ENCODE data around the gene ATL1.

The ATL1 gene

GRCh38 chr14:50559990-50560930, at the start of gene ATL1:
Gene ATL1 (plus strand): TSS chr14:50560145. CDS start chr14:50560266, 121 bp downstream.
- peak; percentile 40 to 60 for DNase-seq

GRCh38 chr14:50510157-50510556, 49.8 kb upstream of the ATL1 start:
- DNase-seq = no peak

GRCh38 chr14:50512463-50512862, 47.5 kb upstream of the ATL1 start:
- DNase-seq = no peak

- no peak for DNase-seq
Observed at GRCh38 chr14:50516091-50516490, 43.9 kb upstream of the ATL1 start.

- DNase-seq = no peak
Observed at GRCh38 chr14:50520947-50521815, 38.8 kb upstream of the ATL1 start.

- no peak for DNase-seq
Observed at GRCh38 chr14:50521912-50522341, 38.0 kb upstream of the ATL1 start.

GRCh38 chr14:50523271-50524041, 36.5 kb upstream of the ATL1 start:
- DNase-seq = no peak

GRCh38 chr14:50524060-50524459, 35.9 kb upstream of the ATL1 start:
- DNase-seq = no peak

- no peak for DNase-seq
Observed at GRCh38 chr14:50524731-50525515, 35.0 kb upstream of the ATL1 start.

- DNase-seq = no peak
Observed at GRCh38 chr14:50528000-50528399, 31.9 kb upstream of the ATL1 start.

GRCh38 chr14:50529288-50530179, 30.4 kb upstream of the ATL1 start:
- DNase-seq = no peak

- DNase-seq = no peak
Observed at GRCh38 chr14:50530358-50530757, 29.6 kb upstream of the ATL1 start.

- no peak for DNase-seq
Observed at GRCh38 chr14:50530794-50531365, 29.1 kb upstream of the ATL1 start.

- peak; percentile 4 to 28 for DNase-seq
Observed at GRCh38 chr14:50531595-50532501, 28.1 kb upstream of the ATL1 start.

GRCh38 chr14:50532502-50533240, 27.3 kb upstream of the ATL1 start, which contains the start of gene MAP4K5:
Gene MAP4K5 (minus strand): TSS chr14:50532569. CDS start chr14:50532049, 520 bp downstream.
- peak; percentile 80 to 87 for DNase-seq

GRCh38 chr14:50533241-50533705, 26.7 kb upstream of the ATL1 start:
- no peak for DNase-seq

- no peak for DNase-seq
Observed at GRCh38 chr14:50533806-50534205, 26.1 kb upstream of the ATL1 start.

- DNase-seq = no peak
Observed at GRCh38 chr14:50534416-50534815, 25.5 kb upstream of the ATL1 start.
